GM12874 (cell line): Measurements from ENCODE around the gene ELL2.

Experiments
- CTCF ChIP-seq: IDR thresholded peaks from 2 replicates; pipeline ENCODE4 v1.5.1; 2011; ENCODE audit warnings: low read depth, mild to moderate bottlenecking, control low read depth, low read length, moderate library complexity; ENCODE audit not compliant: insufficient read depth

Gene ELL2

GRCh38 chr5:95909738-95910137 is 51.9 kb downstream of the ELL2 start:
- TF ChIP-seq CTCF = no peak

GRCh38 chr5:95908799-95909198 is 52.9 kb downstream of the ELL2 start:
- no peak for TF ChIP-seq CTCF

- TF ChIP-seq CTCF = no peak
These were observed 53.6 kb downstream of the ELL2 start for GRCh38 chr5:95907740-95908706.

- TF ChIP-seq CTCF = no peak
These were observed 54.5 kb downstream of the ELL2 start for GRCh38 chr5:95907067-95907705.

- no peak for TF ChIP-seq CTCF
These were observed 56.8 kb downstream of the ELL2 start for GRCh38 chr5:95904827-95905226.

- no peak for TF ChIP-seq CTCF
These were observed 57.8 kb downstream of the ELL2 start for GRCh38 chr5:95903838-95904237.

- TF ChIP-seq CTCF = no peak
These were observed 59.7 kb downstream of the ELL2 start for GRCh38 chr5:95901676-95902627.
